ENCODE data around the gene SLC12A5.

The SLC12A5 gene

GRCh38 chr20:46013829-46014516, 15.0 kb upstream of the SLC12A5 start:
- DNase-seq (ENCODE audit: low spot score): peak; percentile 63
- Histone ChIP-seq H3K4me1 (ENCODE audit: control insufficient read depth in 2 of 2, insufficient read depth in 1 of 2, low read depth in 1 of 2, low read length in 2 of 2) (peaks cover 0 to 3% of the 10 kb centered on the region in 2 donors), H3K4me3 (ENCODE audit: low read length in 2 of 2) (peak overlapping the region in 1 of 2 donors; percentile 64), H2BK120ac (ENCODE audit: low read depth, low read length) (no peak overlapping the region), H3K14ac (ENCODE audit: low read length) (peak overlapping the region; percentile 14), H3K23ac (ENCODE audit: low read depth, low read length, poor library complexity) (peak overlapping the region; percentile 16), H2BK15ac (ENCODE audit: low read length) (no peak overlapping the region), H2AK5ac (ENCODE audit: low read depth, low read length) (peak overlapping the region; percentile 81), H4K8ac (ENCODE audit: low read depth, low read length) (peak overlapping the region; percentile 86), H3K4me2 (ENCODE audit: insufficient read depth, low read length, poor library complexity, severe bottlenecking) (peak overlapping the region; percentile 57), H4K91ac (ENCODE audit: low read depth, low read length, poor library complexity) (no peak overlapping the region), H2BK12ac (ENCODE audit: low read length) (peak overlapping the region; percentile 97), H3K27me3 (ENCODE audit: control insufficient read depth in 3 of 3, insufficient read depth in 3 of 3, low read depth in 1 of 3, low read length in 3 of 3) (peaks cover 0 to 25% (median 6%) of the 10 kb centered on the region in 3 experiments), H3K9me3 (replicated peaks in 1 of 2; ENCODE audit: control insufficient read depth in 2 of 2, insufficient read depth in 1 of 2, low read depth in 1 of 2, low read length in 2 of 2) (peaks cover 0 to 5% of the 10 kb centered on the region in 2 donors), H3K79me1 (ENCODE audit: low read depth, low read length) (peaks cover 1% of the 10 kb centered on the region), H3K4ac (ENCODE audit: low read length) (no peak overlapping the region), H3K18ac (ENCODE audit: low read length) (peak overlapping the region; percentile 96), H2AFZ (ENCODE audit: low read length) (peak overlapping the region; percentile 83), H3K9ac (ENCODE audit: low read depth, low read length, poor library complexity) (peak overlapping the region; percentile 50), H3K27ac (replicated peaks; ENCODE audit: low read length) (no peak overlapping the region), H3K36me3 (replicated peaks in 1 of 2; ENCODE audit: control insufficient read depth in 2 of 2, insufficient read depth in 2 of 2, low read length in 2 of 2) (no peaks in the 10 kb centered on the region), H2BK5ac (ENCODE audit: low read length) (peak overlapping the region; percentile 54)
- no CpG with 5 or more reads among the region's 67 CpGs for WGBS, 2 donors (ENCODE audit: extremely low coverage in 2 of 2, insufficient read length in 2 of 2, insufficient replicate concordance in 1 of 2)

- Histone ChIP-seq H3K23ac (ENCODE audit: low read depth, low read length, poor library complexity) (peak overlapping the region; percentile 16), H3K36me3 (replicated peaks in 1 of 2; ENCODE audit: control insufficient read depth in 2 of 2, insufficient read depth in 2 of 2, low read length in 2 of 2) (no peaks in the 10 kb centered on the region), H3K79me1 (ENCODE audit: low read depth, low read length) (peaks cover 1% of the 10 kb centered on the region), H2BK15ac (ENCODE audit: low read length) (no peak overlapping the region), H3K27me3 (ENCODE audit: control insufficient read depth in 3 of 3, insufficient read depth in 3 of 3, low read depth in 1 of 3, low read length in 3 of 3) (peaks cover 0 to 25% (median 6%) of the 10 kb centered on the region in 3 experiments), H3K27ac (replicated peaks; ENCODE audit: low read length) (no peak overlapping the region), H3K9me3 (replicated peaks in 1 of 2; ENCODE audit: control insufficient read depth in 2 of 2, insufficient read depth in 1 of 2, low read depth in 1 of 2, low read length in 2 of 2) (peaks cover 0 to 5% of the 10 kb centered on the region in 2 donors), H2BK120ac (ENCODE audit: low read depth, low read length) (no peak overlapping the region), H3K4ac (ENCODE audit: low read length) (no peak overlapping the region), H2AK5ac (ENCODE audit: low read depth, low read length) (peak overlapping the region; percentile 81), H3K4me3 (ENCODE audit: low read length in 2 of 2) (no peak overlapping the region), H4K91ac (ENCODE audit: low read depth, low read length, poor library complexity) (no peak overlapping the region), H3K14ac (ENCODE audit: low read length) (no peak overlapping the region), H3K4me2 (ENCODE audit: insufficient read depth, low read length, poor library complexity, severe bottlenecking) (peak overlapping the region; percentile 57), H3K9ac (ENCODE audit: low read depth, low read length, poor library complexity) (no peak overlapping the region), H4K8ac (ENCODE audit: low read depth, low read length) (no peak overlapping the region), H3K4me1 (ENCODE audit: control insufficient read depth in 2 of 2, insufficient read depth in 1 of 2, low read depth in 1 of 2, low read length in 2 of 2) (peaks cover 0 to 3% of the 10 kb centered on the region in 2 donors), H2AFZ (ENCODE audit: low read length) (peak overlapping the region; percentile 83), H2BK12ac (ENCODE audit: low read length) (no peak overlapping the region), H3K18ac (ENCODE audit: low read length) (peak overlapping the region; percentile 19), H2BK5ac (ENCODE audit: low read length) (no peak overlapping the region)
- no peak for DNase-seq (ENCODE audit: low spot score)
- no CpG with 5 or more reads among the region's 7 CpGs for WGBS, 2 donors (ENCODE audit: extremely low coverage in 2 of 2, insufficient read length in 2 of 2, insufficient replicate concordance in 1 of 2)
Observed at GRCh38 chr20:46014517-46015396, 14.3 kb upstream of the SLC12A5 start.

GRCh38 chr20:46017272-46017671, 11.7 kb upstream of the SLC12A5 start:
- Histone ChIP-seq H3K4me2 (ENCODE audit: insufficient read depth, low read length, poor library complexity, severe bottlenecking) (no peak overlapping the region), H3K79me1 (ENCODE audit: low read depth, low read length) (peaks cover 1% of the 10 kb centered on the region), H4K91ac (ENCODE audit: low read depth, low read length, poor library complexity) (no peak overlapping the region), H3K9me3 (replicated peaks in 1 of 2; ENCODE audit: control insufficient read depth in 2 of 2, insufficient read depth in 1 of 2, low read depth in 1 of 2, low read length in 2 of 2) (no peaks in the 10 kb centered on the region), H2BK12ac (ENCODE audit: low read length) (no peak overlapping the region), H4K8ac (ENCODE audit: low read depth, low read length) (no peak overlapping the region), H3K4ac (ENCODE audit: low read length) (no peak overlapping the region), H2AK5ac (ENCODE audit: low read depth, low read length) (no peak overlapping the region), H3K14ac (ENCODE audit: low read length) (no peak overlapping the region), H2BK15ac (ENCODE audit: low read length) (no peak overlapping the region), H3K18ac (ENCODE audit: low read length) (no peak overlapping the region), H2AFZ (ENCODE audit: low read length) (no peak overlapping the region), H3K36me3 (replicated peaks in 1 of 2; ENCODE audit: control insufficient read depth in 2 of 2, insufficient read depth in 2 of 2, low read length in 2 of 2) (no peaks in the 10 kb centered on the region), H3K4me1 (ENCODE audit: control insufficient read depth in 2 of 2, insufficient read depth in 1 of 2, low read depth in 1 of 2, low read length in 2 of 2) (peaks cover 5% of the 10 kb centered on the region in 2 donors), H2BK120ac (ENCODE audit: low read depth, low read length) (no peak overlapping the region), H3K27me3 (ENCODE audit: control insufficient read depth in 3 of 3, insufficient read depth in 3 of 3, low read depth in 1 of 3, low read length in 3 of 3) (peaks cover 0 to 21% (median 6%) of the 10 kb centered on the region in 3 experiments), H2BK5ac (ENCODE audit: low read length) (no peak overlapping the region), H3K27ac (replicated peaks; ENCODE audit: low read length) (no peak overlapping the region), H3K23ac (ENCODE audit: low read depth, low read length, poor library complexity) (no peak overlapping the region), H3K4me3 (ENCODE audit: low read length in 2 of 2) (no peak overlapping the region), H3K9ac (ENCODE audit: low read depth, low read length, poor library complexity) (no peak overlapping the region)
- no CpG with 5 or more reads among the region's 4 CpGs for WGBS, 2 donors (ENCODE audit: extremely low coverage in 2 of 2, insufficient read length in 2 of 2, insufficient replicate concordance in 1 of 2)
- no peak for DNase-seq (ENCODE audit: low spot score)

GRCh38 chr20:46018112-46018511, 10.9 kb upstream of the SLC12A5 start:
- no peak overlapping the region for H2AFZ ChIP-seq (ENCODE audit: low read length)
- no peak overlapping the region for H3K23ac ChIP-seq (ENCODE audit: low read depth, low read length, poor library complexity)
- no peak overlapping the region for H4K91ac ChIP-seq (ENCODE audit: low read depth, low read length, poor library complexity)
- no peak overlapping the region for H4K8ac ChIP-seq (ENCODE audit: low read depth, low read length)
- peaks cover 0 to 16% (median 6%) of the 10 kb centered on the region in 3 experiments for H3K27me3 ChIP-seq (ENCODE audit: control insufficient read depth in 3 of 3, insufficient read depth in 3 of 3, low read depth in 1 of 3, low read length in 3 of 3)
- H3K36me3 ChIP-seq (replicated peaks in 1 of 2; ENCODE audit: control insufficient read depth in 2 of 2, insufficient read depth in 2 of 2, low read length in 2 of 2): no peaks in the 10 kb centered on the region
- no peak overlapping the region for H2BK120ac ChIP-seq (ENCODE audit: low read depth, low read length)
- no peak overlapping the region for H2AK5ac ChIP-seq (ENCODE audit: low read depth, low read length)
- no peak for DNase-seq (ENCODE audit: low spot score)
- H2BK15ac ChIP-seq (ENCODE audit: low read length): no peak overlapping the region
- no peak overlapping the region for H3K9ac ChIP-seq (ENCODE audit: low read depth, low read length, poor library complexity)
- no peaks in the 10 kb centered on the region for H3K9me3 ChIP-seq (replicated peaks in 1 of 2; ENCODE audit: control insufficient read depth in 2 of 2, insufficient read depth in 1 of 2, low read depth in 1 of 2, low read length in 2 of 2)
- no CpG with 5 or more reads among the region's 4 CpGs for WGBS, 2 donors (ENCODE audit: extremely low coverage in 2 of 2, insufficient read length in 2 of 2, insufficient replicate concordance in 1 of 2)
- H3K4ac ChIP-seq (ENCODE audit: low read length): no peak overlapping the region
- H3K4me3 ChIP-seq (ENCODE audit: low read length in 2 of 2): no peak overlapping the region
- no peak overlapping the region for H3K18ac ChIP-seq (ENCODE audit: low read length)
- H2BK5ac ChIP-seq (ENCODE audit: low read length): no peak overlapping the region
- no peak overlapping the region for H2BK12ac ChIP-seq (ENCODE audit: low read length)
- no peak overlapping the region for H3K4me2 ChIP-seq (ENCODE audit: insufficient read depth, low read length, poor library complexity, severe bottlenecking)
- peaks cover 1% of the 10 kb centered on the region for H3K79me1 ChIP-seq (ENCODE audit: low read depth, low read length)
- H3K14ac ChIP-seq (ENCODE audit: low read length): no peak overlapping the region
- H3K4me1 ChIP-seq (ENCODE audit: control insufficient read depth in 2 of 2, insufficient read depth in 1 of 2, low read depth in 1 of 2, low read length in 2 of 2): peaks cover 9 to 10% of the 10 kb centered on the region in 2 donors
- H3K27ac ChIP-seq (replicated peaks; ENCODE audit: low read length): no peak overlapping the region
